SK-N-SH (cell line): ENCODE measurements around the gene ACAP3. TPM values are rescaled to one million over a fixed set of nuclear protein-coding genes. Genes with fewer than 3 reads are reported as not detected.

Experiments
- CTCF ChIA-PET: fragments of 300-600, 350-600 bp; formaldehyde crosslinking; extraction: SDS; loops from one replicate; lab custom pipeline; 2021; lab: Yijun Ruan, JAX
- POLR2A ChIA-PET: fragments of 350-600 bp; sonication (Branson Sonifier 250); formaldehyde crosslinking; extraction: SDS; loops from one replicate; lab custom pipeline; 2020; ENCODE audit warnings: antibody characterized with exemption, inconsistent platforms; lab: Yijun Ruan, JAX
- DNase-seq: peaks from one replicate; pipeline ENCODE4 v3.0.0; 2012
- H2AFZ ChIP-seq: fragments of 200-600 bp; sonication (generic); 2 replicates; pipeline ENCODE4 v1.8.1; 2016; ENCODE audit warnings: antibody characterized with exemption, mild to moderate bottlenecking, low read depth
- H3F3A ChIP-seq: fragments of 200-600 bp; sonication (generic); replicated peaks from 2 replicates; pipeline ENCODE3; 2016; ENCODE audit warnings: antibody characterized with exemption, mild to moderate bottlenecking; ENCODE audit not compliant: insufficient read depth
- H3K27ac ChIP-seq, 2 experiments: fragments of 200-500 bp in 1 of 2; fragments of 200-600 bp in 1 of 2; sonication (Bioruptor generic) in 1 of 2; sonication (generic), shearing (Covaris generic) in 1 of 2; 2 replicates each; pipeline versions ENCODE4 v1.5.1 to v1.6.1; 2014 to 2016; ENCODE audit warnings: low read depth in 2 of 2, inconsistent platforms in 1 of 2, low read length in 1 of 2, mild to moderate bottlenecking in 1 of 2, mixed read lengths in 1 of 2
- H3K27me3 ChIP-seq: fragments of 200-600 bp; sonication (generic), shearing (Covaris generic); 2 replicates; pipeline ENCODE4 v1.6.1; 2016; ENCODE audit warnings: mixed run types; ENCODE audit not compliant: insufficient read depth
- H3K36me3 ChIP-seq, 2 experiments: fragments of 200-500 bp in 1 of 2; fragments of 200-600 bp in 1 of 2; sonication (Bioruptor generic) in 1 of 2; sonication (generic) in 1 of 2; replicated peaks in 1 of 2; 2 replicates each; pipeline versions ENCODE3 to v1.5.1; 2014 to 2016; ENCODE audit warnings: low read length in 1 of 2, mild to moderate bottlenecking in 1 of 2; ENCODE audit not compliant: insufficient read depth in 2 of 2, control insufficient read depth in 1 of 2
- H3K4me1 ChIP-seq, 2 experiments: fragments of 200-500 bp in 1 of 2; fragments of 200-600 bp in 1 of 2; sonication (Bioruptor generic) in 1 of 2; sonication (generic), shearing (Covaris generic) in 1 of 2; 2 replicates each; pipeline versions ENCODE4 v1.5.1 to v1.6.1; 2014 to 2016; ENCODE audit warnings: low read depth in 1 of 2, low read length in 1 of 2, mixed run types in 1 of 2; ENCODE audit not compliant: insufficient read depth in 2 of 2, control insufficient read depth in 1 of 2
- H3K4me2 ChIP-seq: fragments of 200-600 bp; sonication (generic), shearing (Covaris generic); 2 replicates; pipeline ENCODE4 v1.6.1; 2017; ENCODE audit warnings: mixed run types
- H3K4me3 ChIP-seq, 2 experiments: fragments of 200-500 bp in 1 of 2; fragments of 200-600 bp in 1 of 2; sonication (Bioruptor generic) in 1 of 2; sonication (generic), shearing (Covaris generic) in 1 of 2; 2 replicates each; pipeline versions ENCODE4 v1.5.1 to v1.8.1; 2014 to 2016; ENCODE audit warnings: low read depth in 2 of 2, inconsistent platforms in 1 of 2, low read length in 1 of 2, mild to moderate bottlenecking in 1 of 2, mixed read lengths in 1 of 2, moderate library complexity in 1 of 2
- H3K79me2 ChIP-seq: fragments of 200-600 bp; sonication (generic); 2 replicates; pipeline ENCODE4 v1.8.1; 2017; ENCODE audit warnings: mild to moderate bottlenecking; ENCODE audit not compliant: insufficient read depth
- H3K9ac ChIP-seq: fragments of 200-600 bp; sonication (generic); 2 replicates; pipeline ENCODE4 v1.6.1; 2017; ENCODE audit warnings: mixed run types
- H3K9me2 ChIP-seq: fragments of 200-600 bp; sonication (generic); 2 replicates; pipeline ENCODE4 v1.6.1; 2017; ENCODE audit warnings: mixed run types
- H3K9me3 ChIP-seq: fragments of 200-600 bp; sonication (generic); 2 replicates; pipeline ENCODE4 v1.6.1; 2017; ENCODE audit warnings: mixed run types, mild to moderate bottlenecking, moderate library complexity
- H4K20me1 ChIP-seq: fragments of 200-600 bp; sonication (generic); 2 replicates; pipeline ENCODE4 v1.6.1; 2017; ENCODE audit warnings: mild to moderate bottlenecking, mixed run types; ENCODE audit not compliant: insufficient read depth
- GABPA ChIP-seq: IDR thresholded peaks from 2 replicates; pipeline ENCODE4 v1.4.0; 2012; ENCODE audit warnings: low read depth, mild to moderate bottlenecking
- GATA2 ChIP-seq: sonication (generic); formaldehyde crosslinking; IDR thresholded peaks from 2 replicates; pipeline ENCODE4 v1.5.0; 2020; ENCODE audit warnings: mild to moderate bottlenecking, missing genetic modification reagents
- SIN3A ChIP-seq: IDR thresholded peaks from 2 replicates; pipeline ENCODE4 v1.6.1; 2012; ENCODE audit warnings: low read depth, mild to moderate bottlenecking, low read length, moderate library complexity, borderline replicate concordance
- WGBS: methylation state at CpG from one replicate; pipeline ENCODE4 v1.1.6; 2017; ENCODE audit warnings: low lambda C conversion rate; 5-methylcytosine and 5-hydroxymethylcytosine counted together
- polyA plus RNA-seq, 3 experiments: library from polyadenylated mRNA; depleted of rRNA; stranded (reverse); fragments of >200 nt; gene quantifications; 2 replicates each; pipeline ENCODE4 v1.2.3, GENCODE V29; 2012
- TF ChIP-seq, protein P1 (sequence below): fragments of 150-350 bp; IDR thresholded peaks from 2 replicates; pipeline ENCODE4 v1.6.1; 2016; ENCODE audit warnings: mild to moderate bottlenecking, low read depth, low read length
- TF ChIP-seq, protein P2 (sequence below): IDR thresholded peaks from 2 replicates; pipeline ENCODE4; 2012
- TF ChIP-seq, protein P3 (sequence below): IDR thresholded peaks from 2 replicates; pipeline ENCODE4 v1.6.1; 2012; ENCODE audit warnings: mild to moderate bottlenecking, low read depth, low read length, moderate library complexity

ACAP3 gene
- polyA plus RNA-seq, 1 of the 3 experiments (the other 2 are of a cell fraction) = 51.7 TPM

DNA sequence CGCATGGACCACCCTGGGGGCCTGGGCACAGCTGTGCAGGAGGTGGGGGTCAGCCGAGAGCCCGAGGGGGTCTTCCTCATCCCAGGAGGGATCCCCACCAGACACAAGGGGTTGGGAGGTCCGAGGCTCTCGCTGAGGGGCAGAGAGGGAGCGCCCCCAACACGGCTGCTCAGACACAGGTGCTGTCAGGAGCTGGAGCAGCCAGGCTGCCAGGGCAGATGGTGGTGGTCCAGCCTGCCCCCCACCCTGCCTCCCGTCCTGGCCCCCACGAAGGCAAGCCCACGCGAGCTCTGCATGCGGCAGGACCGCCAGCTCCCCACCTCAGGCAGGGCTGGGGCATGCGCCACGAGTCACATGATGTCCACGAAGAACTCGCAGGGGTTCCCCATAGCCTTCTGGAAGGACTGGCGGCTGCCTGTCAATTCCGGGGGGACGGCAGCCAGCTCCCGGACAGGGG, 28.1 kb upstream of the ACAP3 start (continued):
- TF ChIP-seq, protein P1, sequence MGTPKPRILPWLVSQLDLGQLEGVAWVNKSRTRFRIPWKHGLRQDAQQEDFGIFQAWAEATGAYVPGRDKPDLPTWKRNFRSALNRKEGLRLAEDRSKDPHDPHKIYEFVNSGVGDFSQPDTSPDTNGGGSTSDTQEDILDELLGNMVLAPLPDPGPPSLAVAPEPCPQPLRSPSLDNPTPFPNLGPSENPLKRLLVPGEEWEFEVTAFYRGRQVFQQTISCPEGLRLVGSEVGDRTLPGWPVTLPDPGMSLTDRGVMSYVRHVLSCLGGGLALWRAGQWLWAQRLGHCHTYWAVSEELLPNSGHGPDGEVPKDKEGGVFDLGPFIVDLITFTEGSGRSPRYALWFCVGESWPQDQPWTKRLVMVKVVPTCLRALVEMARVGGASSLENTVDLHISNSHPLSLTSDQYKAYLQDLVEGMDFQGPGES = no peak
- TF ChIP-seq, protein P2, sequence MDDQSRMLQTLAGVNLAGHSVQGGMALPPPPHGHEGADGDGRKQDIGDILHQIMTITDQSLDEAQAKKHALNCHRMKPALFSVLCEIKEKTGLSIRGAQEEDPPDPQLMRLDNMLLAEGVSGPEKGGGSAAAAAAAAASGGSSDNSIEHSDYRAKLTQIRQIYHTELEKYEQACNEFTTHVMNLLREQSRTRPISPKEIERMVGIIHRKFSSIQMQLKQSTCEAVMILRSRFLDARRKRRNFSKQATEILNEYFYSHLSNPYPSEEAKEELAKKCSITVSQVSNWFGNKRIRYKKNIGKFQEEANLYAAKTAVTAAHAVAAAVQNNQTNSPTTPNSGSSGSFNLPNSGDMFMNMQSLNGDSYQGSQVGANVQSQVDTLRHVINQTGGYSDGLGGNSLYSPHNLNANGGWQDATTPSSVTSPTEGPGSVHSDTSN = no peak
- no peak for TF ChIP-seq GATA2 (CRISPR knock-in tag)

DNA sequence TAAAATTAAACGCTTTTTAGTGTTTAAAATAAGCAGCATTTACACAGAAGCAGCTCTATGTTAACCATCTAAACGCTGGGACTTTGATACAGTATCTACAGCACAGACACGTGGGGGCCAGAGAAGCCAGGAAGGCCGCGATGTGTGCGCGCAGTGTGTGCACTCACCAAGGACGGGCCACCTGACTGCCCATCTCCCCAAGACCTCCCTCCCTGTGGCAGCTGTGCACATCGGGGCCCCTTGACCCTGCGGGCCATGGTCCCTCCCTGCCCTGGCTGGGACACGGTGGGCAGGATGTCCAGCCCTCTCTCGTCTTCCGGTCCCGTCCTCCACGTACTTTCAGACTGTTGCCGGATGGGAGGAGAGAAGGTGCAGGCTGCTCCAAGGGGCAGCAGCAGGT, 27.6 kb upstream of the ACAP3 start:
- Histone ChIP-seq H4K20me1 (no peaks in the 10 kb centered on the region; the same call in 1 of the 2 replicates), H3F3A (no peaks in the 10 kb centered on the region), H2AFZ (no peak overlapping the region), H3K4me2 (no peak overlapping the region), H3K79me2 (no peaks in the 10 kb centered on the region), H3K4me1 (peaks cover 0 to 10% of the 10 kb centered on the region in 2 experiments; a peak in 1 of 4 replicates), H3K9ac (no peak overlapping the region), H3K27me3 (no peaks in the 10 kb centered on the region), H3K9me2 (no peaks in the 10 kb centered on the region), H3K4me3 (no peak overlapping the region), H3K27ac (no peak overlapping the region), H3K36me3 (peaks cover 0 to 20% of the 10 kb centered on the region in 2 experiments), H3K9me3 (no peaks in the 10 kb centered on the region)
- ChIA-PET CTCF (interaction anchor here (1.5 to 3.6 kb wide), 3 partner anchors 9 to 30 kb away, joined by 3 to 16 read pairs (median 8); no protein-coding TSS in a partner anchor), POLR2A (no interaction called here)
- WGBS = 91% methylated on average over 13 of the region's 16 CpGs
- DNase-seq = no peak
- no peak for TF ChIP-seq GABPA

DNA sequence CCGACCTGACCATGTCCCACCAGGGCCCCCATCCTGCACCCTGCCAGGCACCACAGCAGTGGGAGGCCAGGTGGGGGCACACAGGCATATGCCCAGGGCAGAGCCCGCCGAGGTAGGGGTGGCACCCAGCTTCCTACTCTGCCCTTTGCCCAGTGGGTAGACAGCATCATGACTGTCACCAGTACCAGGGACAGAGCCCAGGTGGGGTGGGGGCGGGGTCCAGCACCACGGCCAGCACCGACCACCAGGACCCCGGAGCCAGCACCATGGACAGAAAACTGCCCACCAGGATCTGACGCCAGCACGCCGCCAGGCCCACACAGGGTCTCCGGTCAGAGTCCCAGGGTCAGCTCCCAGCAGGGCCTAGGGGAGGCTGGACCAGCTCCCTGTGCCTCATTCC, 27.1 kb upstream of the ACAP3 start:
- Histone ChIP-seq H3K36me3 (peaks cover 0 to 17% of the 10 kb centered on the region in 2 experiments), H3K9me3 (no peaks in the 10 kb centered on the region), H3K27me3 (no peaks in the 10 kb centered on the region), H3K79me2 (no peaks in the 10 kb centered on the region), H3K9me2 (no peaks in the 10 kb centered on the region), H4K20me1 (no peaks in the 10 kb centered on the region), H2AFZ (no peak overlapping the region), H3K27ac (no peak overlapping the region), H3F3A (no peaks in the 10 kb centered on the region), H3K4me2 (no peak overlapping the region), H3K4me1 (peaks cover 0 to 15% of the 10 kb centered on the region in 2 experiments; a peak in 1 of 4 replicates), H3K4me3 (no peak overlapping the region), H3K9ac (no peak overlapping the region)
- CTCF ChIA-PET = interaction anchor here (1.5 to 3.6 kb wide), 2 partner anchors 9 to 30 kb away, joined by 3 to 16 read pairs; no protein-coding TSS in a partner anchor
- POLR2A ChIA-PET = no interaction called here
- TF ChIP-seq SIN3A = no peak
- TF ChIP-seq, protein P3, sequence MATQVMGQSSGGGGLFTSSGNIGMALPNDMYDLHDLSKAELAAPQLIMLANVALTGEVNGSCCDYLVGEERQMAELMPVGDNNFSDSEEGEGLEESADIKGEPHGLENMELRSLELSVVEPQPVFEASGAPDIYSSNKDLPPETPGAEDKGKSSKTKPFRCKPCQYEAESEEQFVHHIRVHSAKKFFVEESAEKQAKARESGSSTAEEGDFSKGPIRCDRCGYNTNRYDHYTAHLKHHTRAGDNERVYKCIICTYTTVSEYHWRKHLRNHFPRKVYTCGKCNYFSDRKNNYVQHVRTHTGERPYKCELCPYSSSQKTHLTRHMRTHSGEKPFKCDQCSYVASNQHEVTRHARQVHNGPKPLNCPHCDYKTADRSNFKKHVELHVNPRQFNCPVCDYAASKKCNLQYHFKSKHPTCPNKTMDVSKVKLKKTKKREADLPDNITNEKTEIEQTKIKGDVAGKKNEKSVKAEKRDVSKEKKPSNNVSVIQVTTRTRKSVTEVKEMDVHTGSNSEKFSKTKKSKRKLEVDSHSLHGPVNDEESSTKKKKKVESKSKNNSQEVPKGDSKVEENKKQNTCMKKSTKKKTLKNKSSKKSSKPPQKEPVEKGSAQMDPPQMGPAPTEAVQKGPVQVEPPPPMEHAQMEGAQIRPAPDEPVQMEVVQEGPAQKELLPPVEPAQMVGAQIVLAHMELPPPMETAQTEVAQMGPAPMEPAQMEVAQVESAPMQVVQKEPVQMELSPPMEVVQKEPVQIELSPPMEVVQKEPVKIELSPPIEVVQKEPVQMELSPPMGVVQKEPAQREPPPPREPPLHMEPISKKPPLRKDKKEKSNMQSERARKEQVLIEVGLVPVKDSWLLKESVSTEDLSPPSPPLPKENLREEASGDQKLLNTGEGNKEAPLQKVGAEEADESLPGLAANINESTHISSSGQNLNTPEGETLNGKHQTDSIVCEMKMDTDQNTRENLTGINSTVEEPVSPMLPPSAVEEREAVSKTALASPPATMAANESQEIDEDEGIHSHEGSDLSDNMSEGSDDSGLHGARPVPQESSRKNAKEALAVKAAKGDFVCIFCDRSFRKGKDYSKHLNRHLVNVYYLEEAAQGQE = peak; percentile 94
- DNase-seq = no peak
- whole genome bisulfite sequencing = 98% methylated on average over 8 of the region's 11 CpGs
